ENCODE data around the gene MX2.

The MX2 gene

GRCh38 chr21:41325138-41325912 lies 36.5 kb upstream of the MX2 start:
- Histone ChIP-seq H3K36me3 (ENCODE audit: control insufficient read depth in 4 of 4, insufficient read depth in 4 of 4, low read length in 3 of 4) (no peaks in the 10 kb centered on the region), H3K4me3 (ENCODE audit: control insufficient read depth in 1 of 7, extremely low read depth in 1 of 7, insufficient read depth in 4 of 7, low read depth in 2 of 7, low read length in 6 of 7) (no peak overlapping the region), H3K27me3 (replicated peaks in 2 of 5; ENCODE audit: control insufficient read depth in 4 of 5, insufficient read depth in 5 of 5, low read length in 4 of 5) (peaks cover 0 to 2% (median 0%) of the 10 kb centered on the region in 5 experiments), H3K9me3 (ENCODE audit: control extremely low read depth in 1 of 5, control insufficient read depth in 4 of 5, insufficient read depth in 2 of 5, low read depth in 1 of 5, low read length in 4 of 5) (no peaks in the 10 kb centered on the region), H3K4me1 (ENCODE audit: control extremely low read depth in 1 of 4, control insufficient read depth in 4 of 4, insufficient read depth in 4 of 4, low read length in 3 of 4) (no peaks in the 10 kb centered on the region), H3K27ac (ENCODE audit: insufficient read depth in 1 of 2, low read depth in 1 of 2, low read length in 2 of 2, poor library complexity in 1 of 2, severe bottlenecking in 2 of 2) (no peak overlapping the region)
- CTCF ChIA-PET = no interaction called here
- POLR2A ChIA-PET = no interaction called here
- no peak for DNase-seq
- 95% methylated on average over 5 of the region's 7 CpGs for WGBS (ENCODE audit: insufficient coverage)

GRCh38 chr21:41326414-41327080 lies 35.3 kb upstream of the MX2 start:
- POLR2A ChIA-PET = no interaction called here
- CTCF ChIA-PET = no interaction called here
- Histone ChIP-seq H3K36me3 (ENCODE audit: control insufficient read depth in 4 of 4, insufficient read depth in 4 of 4, low read length in 3 of 4) (no peaks in the 10 kb centered on the region), H3K4me1 (ENCODE audit: control extremely low read depth in 1 of 4, control insufficient read depth in 4 of 4, insufficient read depth in 4 of 4, low read length in 3 of 4) (no peaks in the 10 kb centered on the region), H3K4me3 (ENCODE audit: control insufficient read depth in 1 of 7, extremely low read depth in 1 of 7, insufficient read depth in 4 of 7, low read depth in 2 of 7, low read length in 6 of 7) (no peak overlapping the region), H3K27ac (ENCODE audit: insufficient read depth in 1 of 2, low read depth in 1 of 2, low read length in 2 of 2, poor library complexity in 1 of 2, severe bottlenecking in 2 of 2) (no peak overlapping the region), H3K27me3 (replicated peaks in 2 of 5; ENCODE audit: control insufficient read depth in 4 of 5, insufficient read depth in 5 of 5, low read length in 4 of 5) (peaks cover 0 to 3% (median 0%) of the 10 kb centered on the region in 5 experiments), H3K9me3 (ENCODE audit: control extremely low read depth in 1 of 5, control insufficient read depth in 4 of 5, insufficient read depth in 2 of 5, low read depth in 1 of 5, low read length in 4 of 5) (no peaks in the 10 kb centered on the region)
- 95% methylated on average over 12 of the region's 13 CpGs for WGBS (ENCODE audit: insufficient coverage)
- no peak for DNase-seq

- Histone ChIP-seq H3K4me1 (ENCODE audit: control extremely low read depth in 1 of 4, control insufficient read depth in 4 of 4, insufficient read depth in 4 of 4, low read length in 3 of 4) (no peaks in the 10 kb centered on the region), H3K27me3 (replicated peaks in 2 of 5; ENCODE audit: control insufficient read depth in 4 of 5, insufficient read depth in 5 of 5, low read length in 4 of 5) (peaks cover 0 to 3% (median 0%) of the 10 kb centered on the region in 5 experiments), H3K9me3 (ENCODE audit: control extremely low read depth in 1 of 5, control insufficient read depth in 4 of 5, insufficient read depth in 2 of 5, low read depth in 1 of 5, low read length in 4 of 5) (no peaks in the 10 kb centered on the region), H3K27ac (ENCODE audit: insufficient read depth in 1 of 2, low read depth in 1 of 2, low read length in 2 of 2, poor library complexity in 1 of 2, severe bottlenecking in 2 of 2) (no peak overlapping the region), H3K36me3 (ENCODE audit: control insufficient read depth in 4 of 4, insufficient read depth in 4 of 4, low read length in 3 of 4) (no peaks in the 10 kb centered on the region), H3K4me3 (ENCODE audit: control insufficient read depth in 1 of 7, extremely low read depth in 1 of 7, insufficient read depth in 4 of 7, low read depth in 2 of 7, low read length in 6 of 7) (no peak overlapping the region)
- POLR2A ChIA-PET = no interaction called here
- WGBS (ENCODE audit: insufficient coverage) = over 99% methylated on average over 8 of the region's 8 CpGs
- DNase-seq = no peak
- CTCF ChIA-PET = no interaction called here
Observed at GRCh38 chr21:41327753-41328152, 34.1 kb upstream of the MX2 start.

- 94% methylated on average over 14 of the region's 16 CpGs for WGBS (ENCODE audit: insufficient coverage)
- H3K4me3 ChIP-seq (ENCODE audit: control insufficient read depth in 1 of 7, extremely low read depth in 1 of 7, insufficient read depth in 4 of 7, low read depth in 2 of 7, low read length in 6 of 7) = no peak overlapping the region
- peaks cover 0 to 3% (median 0%) of the 10 kb centered on the region in 5 experiments for H3K9me3 ChIP-seq (ENCODE audit: control extremely low read depth in 1 of 5, control insufficient read depth in 4 of 5, insufficient read depth in 2 of 5, low read depth in 1 of 5, low read length in 4 of 5)
- CTCF ChIA-PET = no interaction called here
- H3K27me3 ChIP-seq (replicated peaks in 2 of 5; ENCODE audit: control insufficient read depth in 4 of 5, insufficient read depth in 5 of 5, low read length in 4 of 5) = peaks cover 0 to 3% (median 0%) of the 10 kb centered on the region in 5 experiments
- DNase-seq = no peak
- POLR2A ChIA-PET = interaction anchor here (0.6 kb wide), 1 partner anchor 10 kb away, joined by 3 read pairs; no protein-coding TSS in a partner anchor
- no peak overlapping the region for H3K27ac ChIP-seq (ENCODE audit: insufficient read depth in 1 of 2, low read depth in 1 of 2, low read length in 2 of 2, poor library complexity in 1 of 2, severe bottlenecking in 2 of 2)
- H3K36me3 ChIP-seq (ENCODE audit: control insufficient read depth in 4 of 4, insufficient read depth in 4 of 4, low read length in 3 of 4) = no peaks in the 10 kb centered on the region
- H3K4me1 ChIP-seq (ENCODE audit: control extremely low read depth in 1 of 4, control insufficient read depth in 4 of 4, insufficient read depth in 4 of 4, low read length in 3 of 4) = no peaks in the 10 kb centered on the region
Observed at GRCh38 chr21:41328660-41329607, 32.9 kb upstream of the MX2 start.

GRCh38 chr21:41333752-41334151 lies 28.1 kb upstream of the MX2 start:
- 100% methylated on average over 1 of the region's 1 CpG for WGBS (ENCODE audit: insufficient coverage)
- no peaks in the 10 kb centered on the region for H3K36me3 ChIP-seq (ENCODE audit: control insufficient read depth in 4 of 4, insufficient read depth in 4 of 4, low read length in 3 of 4)
- ChIA-PET CTCF (interaction anchor here (1.3 kb wide), 1 partner anchor 18 kb away, joined by 3 read pairs; the partner anchor contains the start of gene FAM3B), POLR2A (no interaction called here)
- H3K27ac ChIP-seq (ENCODE audit: insufficient read depth in 1 of 2, low read depth in 1 of 2, low read length in 2 of 2, poor library complexity in 1 of 2, severe bottlenecking in 2 of 2) = no peak overlapping the region
- no peaks in the 10 kb centered on the region for H3K4me1 ChIP-seq (ENCODE audit: control extremely low read depth in 1 of 4, control insufficient read depth in 4 of 4, insufficient read depth in 4 of 4, low read length in 3 of 4)
- H3K4me3 ChIP-seq (ENCODE audit: control insufficient read depth in 1 of 7, extremely low read depth in 1 of 7, insufficient read depth in 4 of 7, low read depth in 2 of 7, low read length in 6 of 7) = no peak overlapping the region
- peaks cover 0 to 3% (median 0%) of the 10 kb centered on the region in 5 experiments for H3K27me3 ChIP-seq (replicated peaks in 2 of 5; ENCODE audit: control insufficient read depth in 4 of 5, insufficient read depth in 5 of 5, low read length in 4 of 5)
- peaks cover 0 to 13% (median 2%) of the 10 kb centered on the region in 5 experiments for H3K9me3 ChIP-seq (ENCODE audit: control extremely low read depth in 1 of 5, control insufficient read depth in 4 of 5, insufficient read depth in 2 of 5, low read depth in 1 of 5, low read length in 4 of 5)
- DNase-seq = no peak

- DNase-seq = no peak
- H3K36me3 ChIP-seq (ENCODE audit: control insufficient read depth in 4 of 4, insufficient read depth in 4 of 4, low read length in 3 of 4) = no peaks in the 10 kb centered on the region
- H3K27ac ChIP-seq (ENCODE audit: insufficient read depth in 1 of 2, low read depth in 1 of 2, low read length in 2 of 2, poor library complexity in 1 of 2, severe bottlenecking in 2 of 2) = no peak overlapping the region
- no peaks in the 10 kb centered on the region for H3K27me3 ChIP-seq (replicated peaks in 2 of 5; ENCODE audit: control insufficient read depth in 4 of 5, insufficient read depth in 5 of 5, low read length in 4 of 5)
- H3K4me1 ChIP-seq (ENCODE audit: control extremely low read depth in 1 of 4, control insufficient read depth in 4 of 4, insufficient read depth in 4 of 4, low read length in 3 of 4) = no peaks in the 10 kb centered on the region
- ChIA-PET POLR2A (interaction anchor here (0.6 kb wide), 1 partner anchor 210 kb away, joined by 4 read pairs; no protein-coding TSS in a partner anchor), CTCF (no interaction called here)
- 92% methylated on average over 3 of the region's 3 CpGs for WGBS (ENCODE audit: insufficient coverage)
- no peak overlapping the region for H3K4me3 ChIP-seq (ENCODE audit: control insufficient read depth in 1 of 7, extremely low read depth in 1 of 7, insufficient read depth in 4 of 7, low read depth in 2 of 7, low read length in 6 of 7)
- H3K9me3 ChIP-seq (ENCODE audit: control extremely low read depth in 1 of 5, control insufficient read depth in 4 of 5, insufficient read depth in 2 of 5, low read depth in 1 of 5, low read length in 4 of 5) = peaks cover 0 to 20% (median 2%) of the 10 kb centered on the region in 5 experiments
Observed at GRCh38 chr21:41337515-41337914, 24.3 kb upstream of the MX2 start.

Measured in common myeloid progenitor, CD34-positive (primary cell).